Effector CD8-positive, alpha-beta T cell (primary cell): ENCODE data around the gene ATP2C2.
"Not testable (repeated sequence)": the region's sequence is repeated elsewhere in the genome, so short reads cannot be mapped to it uniquely, and the experiment has no call there.

Experiments used
- DNase-seq: peaks from one replicate; lab custom pipeline; 2025; lab: John Stamatoyannopoulos, UW

ATP2C2 gene

GRCh38 chr16:84419730-84420129 is 51.4 kb downstream of the ATP2C2 start:
- DNase-seq, result no peak

- not testable (repeated sequence) for DNase-seq
Measured at GRCh38 chr16:84420556-84420955, 52.2 kb downstream of the ATP2C2 start.

- no peak for DNase-seq
Measured at GRCh38 chr16:84421081-84421937, 53.0 kb downstream of the ATP2C2 start.

GRCh38 chr16:84421938-84422220 is 53.5 kb downstream of the ATP2C2 start:
- no peak for DNase-seq

- DNase-seq, result no peak
Measured at GRCh38 chr16:84423416-84423837, 55.1 kb downstream of the ATP2C2 start.

- no peak for DNase-seq
Measured at GRCh38 chr16:84425696-84426095, 57.4 kb downstream of the ATP2C2 start.

GRCh38 chr16:84426804-84427203 is 58.5 kb downstream of the ATP2C2 start:
- DNase-seq, result no peak

- no peak for DNase-seq
Measured at GRCh38 chr16:84427553-84427952, 59.2 kb downstream of the ATP2C2 start.

- DNase-seq, result no peak
Measured at GRCh38 chr16:84430860-84431259, 62.5 kb downstream of the ATP2C2 start.

GRCh38 chr16:84434800-84435199 is 66.5 kb downstream of the ATP2C2 start:
- DNase-seq, result no peak

GRCh38 chr16:84436196-84436595 is 67.9 kb downstream of the ATP2C2 start:
- no peak for DNase-seq

- DNase-seq, result no peak
Measured at GRCh38 chr16:84438971-84439696, 70.8 kb downstream of the ATP2C2 start.

- DNase-seq, result no peak
Measured at GRCh38 chr16:84442416-84443145, 74.2 kb downstream of the ATP2C2 start.

- DNase-seq, result no peak
Measured at GRCh38 chr16:84443166-84443802, 74.9 kb downstream of the ATP2C2 start.

- DNase-seq, result no peak
Measured at GRCh38 chr16:84444476-84444875, 76.1 kb downstream of the ATP2C2 start.

- DNase-seq, result no peak
Measured at GRCh38 chr16:84446084-84446483, 77.7 kb downstream of the ATP2C2 start.

GRCh38 chr16:84446596-84447392 is 78.5 kb downstream of the ATP2C2 start:
- DNase-seq, result no peak

GRCh38 chr16:84448444-84448843 is 80.1 kb downstream of the ATP2C2 start:
- DNase-seq, result no peak

GRCh38 chr16:84449156-84450140 is 81.1 kb downstream of the ATP2C2 start:
- no peak for DNase-seq
